Transverse colon (tissue), 4 donors: ENCODE results near the gene PPP1R15B. TPM values are rescaled to one million over a fixed set of nuclear protein-coding genes. Genes with fewer than 3 reads are reported as not detected.
A peak's percentile ranks its signal among the peaks of the same experiment; 100 is the strongest.

Experiments
- DNase-seq: peaks from one replicate; pipeline ENCODE4 v3.0.0-alpha.2; 2019
- H3K27ac ChIP-seq, 4 donors: fragments of 200-600 bp; sonication (generic); 2 replicates each; pipeline ENCODE4 v1.5.1; 2016 to 2018; ENCODE audit warnings: inconsistent platforms in 4 of 4
- H3K27me3 ChIP-seq: fragments of 200-600 bp; sonication (generic); 2 replicates; pipeline ENCODE4 v1.5.1; 2017; ENCODE audit warnings: inconsistent platforms
- H3K36me3 ChIP-seq, 4 donors: fragments of 200-600 bp; sonication (generic); 2 replicates each; pipeline ENCODE4 v1.5.1; 2017 to 2019; ENCODE audit warnings: inconsistent platforms in 4 of 4
- H3K4me1 ChIP-seq, 4 donors: fragments of 200-600 bp; sonication (generic); 2 replicates each; pipeline ENCODE4 v1.5.1; 2017 to 2020; ENCODE audit warnings: inconsistent platforms in 4 of 4
- H3K4me3 ChIP-seq, 4 donors: fragments of 200-600 bp; sonication (generic); 1 replicate in 1 of 4; 2 replicates in 3 of 4; pipeline versions ENCODE4 v1.5.1 to v1.6.1; 2017 to 2019; ENCODE audit warnings: inconsistent platforms in 4 of 4
- H3K9me3 ChIP-seq, 2 donors: fragments of 200-600 bp; sonication (generic); 2 replicates each; pipeline ENCODE4 v1.5.1; 2017 to 2019; ENCODE audit warnings: inconsistent platforms in 2 of 2
- CTCF ChIP-seq, 5 experiments: fragments of 200-600 bp in 3 of 5; fragments of 450-650 bp in 2 of 5; sonication (generic) in 3 of 5; IDR thresholded peaks; 1 replicate in 2 of 5; 2 replicates in 3 of 5; pipeline ENCODE4 v1.5.1; 2016 to 2017; ENCODE audit warnings: antibody characterized with exemption in 5 of 5, inconsistent platforms in 3 of 5, mild to moderate bottlenecking in 2 of 5, moderate library complexity in 1 of 5
- EP300 ChIP-seq: sonication (generic); formaldehyde crosslinking; IDR thresholded peaks from one replicate; pipeline ENCODE4 v1.6.1; 2017; ENCODE audit warnings: antibody characterized with exemption, low read depth
- POLR2A ChIP-seq: fragments of 450-650 bp; IDR thresholded peaks from one replicate; pipeline ENCODE4 v1.6.1; 2016; ENCODE audit warnings: antibody characterized with exemption, mild to moderate bottlenecking, moderate library complexity
- POLR2AphosphoS5 ChIP-seq, 3 donors: sonication (generic); formaldehyde crosslinking; IDR thresholded peaks; one replicate each; pipeline ENCODE4 v1.6.1; 2016; ENCODE audit warnings: antibody characterized with exemption in 3 of 3
- WGBS, 2 donors: methylation state at CpG; one replicate each; pipeline ENCODE4 v1.1.5; 2018; ENCODE audit warnings: low coverage in 1 of 2; 5-methylcytosine and 5-hydroxymethylcytosine counted together
- in situ Hi-C, 4 donors: fragments of 200-750 bp; cut with MboI; loops; one replicate each; pipeline versions ENCODE4 v1.15.0 to v1.15.1; 2017; ENCODE audit warnings: low sequenced_read_pairs in 3 of 4, low pct_ligation_motif_present in 1 of 4, low pct_unique_long_range_greater_than_20kb in 1 of 4
- intact Hi-C: fragments of 100-400 bp; cut with DNase I; formaldehyde crosslinking; loops from one replicate; pipeline ENCODE4 v1.15.1; 2023; ENCODE audit warnings: low total_unique reads
- total RNA-seq, 4 donors: library from RNA; depleted of rRNA; stranded (reverse); fragments of >200 nt; gene quantifications; one replicate each; pipeline ENCODE4 v1.1.0, GENCODE V29; 2016

Gene PPP1R15B
- total RNA-seq, 4 donors from 2014 or later = 30.8 to 74.2 (median 54.5) TPM

- Histone ChIP-seq H3K27ac (no peak overlapping the region), H3K4me3 (no peak overlapping the region), H3K27me3 (peaks cover 3% of the 10 kb centered on the region), H3K4me1 (peaks cover 0 to 8% (median 3%) of the 10 kb centered on the region in 4 donors), H3K9me3 (no peaks in the 10 kb centered on the region), H3K36me3 (no peaks in the 10 kb centered on the region)
- WGBS, 2 donors = 74 to 80% methylated on average over 2 to 7 of the region's 7 CpGs
- in situ Hi-C loops = no loop called here
- no peak for DNase-seq
- intact Hi-C loops = no loop called here
- TF ChIP-seq POLR2AphosphoS5 (IDR thresholded peaks at IDR 0.05) (no peak), POLR2A (no peak), EP300 (no peak), CTCF (IDR thresholded peaks at IDR 0.05) (no peak)
Measured at GRCh38 chr1:204384636-204385352, 26.8 kb downstream of the PPP1R15B start.

GRCh38 chr1:204383163-204383904, 28.3 kb downstream of the PPP1R15B start:
- H3K4me3 ChIP-seq = no peak overlapping the region
- no peaks in the 10 kb centered on the region for H3K36me3 ChIP-seq
- in situ Hi-C loops (no loop called here), intact Hi-C loops (no loop called here)
- DNase-seq = no peak
- no peak overlapping the region for H3K27ac ChIP-seq
- WGBS, 2 donors = 55 to 66% methylated on average over 5 of the region's 5 CpGs
- TF ChIP-seq EP300 (no peak), CTCF (IDR thresholded peaks at IDR 0.05) (no peak), POLR2AphosphoS5 (IDR thresholded peaks at IDR 0.05) (no peak)
- peaks cover 0 to 19% (median 5%) of the 10 kb centered on the region in 4 donors for H3K4me1 ChIP-seq
- H3K9me3 ChIP-seq = no peaks in the 10 kb centered on the region
- H3K27me3 ChIP-seq = peaks cover 5% of the 10 kb centered on the region

GRCh38 chr1:204382714-204383083, 28.9 kb downstream of the PPP1R15B start:
- intact Hi-C loops = no loop called here

More at GRCh38 chr1:204382714-204383083, 28.9 kb downstream of the PPP1R15B start:
- in situ Hi-C loops = no loop called here
- H3K4me1 ChIP-seq = peaks cover 0 to 24% (median 11%) of the 10 kb centered on the region in 4 donors
- peaks cover 10% of the 10 kb centered on the region for H3K27me3 ChIP-seq
- H3K36me3 ChIP-seq = no peaks in the 10 kb centered on the region
- DNase-seq = no peak
- peak overlapping the region in 1 of 4 donors; percentile 17 for H3K4me3 ChIP-seq
- no peaks in the 10 kb centered on the region for H3K9me3 ChIP-seq
- H3K27ac ChIP-seq = no peak overlapping the region
- WGBS, 2 donors = 33 to 82% methylated on average over 2 of the region's 2 CpGs
- TF ChIP-seq CTCF (IDR thresholded peaks at IDR 0.05) (no peak), POLR2AphosphoS5 (IDR thresholded peaks at IDR 0.05) (no peak), EP300 (no peak), POLR2A (no peak)
